H9 (cell line): Measurements from ENCODE around the gene CLPSL2. TPM values are rescaled to one million over a fixed set of nuclear protein-coding genes. Genes with fewer than 3 reads are reported as not detected.

Experiments
- DNase-seq: peaks from one replicate; pipeline ENCODE4 v3.0.0-alpha.2; 2017
- H2AFZ ChIP-seq: one replicate; pipeline ENCODE4 v1.6.1; 2013; ENCODE audit warnings: mild to moderate bottlenecking, low read length, control low read depth, moderate library complexity
- H2AK5ac ChIP-seq: 2 replicates; pipeline ENCODE4 v1.6.1; 2013; ENCODE audit warnings: low read length, control low read depth, mixed read lengths; ENCODE audit not compliant: insufficient read length
- H2BK120ac ChIP-seq: one replicate; pipeline ENCODE4 v1.6.1; 2013; ENCODE audit warnings: low read depth, mild to moderate bottlenecking, low read length, control low read depth, inconsistent platforms; ENCODE audit not compliant: poor library complexity, severe bottlenecking
- H2BK12ac ChIP-seq: 2 replicates; pipeline ENCODE4 v1.6.1; 2013; ENCODE audit warnings: low read length, control low read depth, mixed read lengths, low read depth; ENCODE audit not compliant: insufficient read length
- H2BK15ac ChIP-seq: 2 replicates; pipeline ENCODE4 v1.6.1; 2013; ENCODE audit warnings: low read depth, low read length, control low read depth
- H2BK20ac ChIP-seq: one replicate; pipeline ENCODE4 v1.6.1; 2013; ENCODE audit warnings: low read depth, mild to moderate bottlenecking, low read length, control low read depth, inconsistent platforms; ENCODE audit not compliant: poor library complexity, severe bottlenecking
- H2BK5ac ChIP-seq: 2 replicates; pipeline ENCODE4 v1.6.1; 2013; ENCODE audit warnings: low read length, control low read depth, mixed read lengths; ENCODE audit not compliant: insufficient read length
- H3K14ac ChIP-seq: 2 replicates; pipeline ENCODE4 v1.6.1; 2013; ENCODE audit warnings: low read length, control low read depth; ENCODE audit not compliant: insufficient read depth
- H3K18ac ChIP-seq: 2 replicates; pipeline ENCODE4 v1.6.1; 2013; ENCODE audit warnings: low read depth, mild to moderate bottlenecking, mixed read lengths, low read length, control low read depth; ENCODE audit not compliant: insufficient read length
- H3K23ac ChIP-seq: 2 replicates; pipeline ENCODE4 v1.6.1; 2013; ENCODE audit warnings: low read length, control low read depth, mixed read lengths, low read depth; ENCODE audit not compliant: insufficient read length
- H3K23me2 ChIP-seq: 2 replicates; pipeline ENCODE4 v1.6.1; 2013; ENCODE audit warnings: low read depth, mild to moderate bottlenecking, mixed read lengths, low read length, control low read depth; ENCODE audit not compliant: insufficient read length, poor library complexity, severe bottlenecking
- H3K27ac ChIP-seq: 2 replicates; pipeline ENCODE4 v1.5.1; 2013; ENCODE audit warnings: low read length, control low read depth, mixed read lengths, low read depth; ENCODE audit not compliant: insufficient read length
- H3K27me3 ChIP-seq: 2 replicates; pipeline ENCODE4 v1.6.1; 2013; ENCODE audit warnings: low read length, control low read depth, inconsistent platforms; ENCODE audit not compliant: insufficient read depth
- H3K4ac ChIP-seq: 2 replicates; pipeline ENCODE4 v1.6.1; 2013; ENCODE audit warnings: low read depth, mild to moderate bottlenecking, control low read depth, inconsistent platforms, low read length, moderate library complexity
- H3K4me1 ChIP-seq: 2 replicates; pipeline ENCODE4 v1.6.1; 2013; ENCODE audit warnings: low read length, control low read depth, inconsistent platforms; ENCODE audit not compliant: insufficient read depth
- H3K4me2 ChIP-seq: 2 replicates; pipeline ENCODE4 v1.6.1; 2013; ENCODE audit warnings: low read length, control low read depth, mixed read lengths; ENCODE audit not compliant: insufficient read length, insufficient read depth
- H3K56ac ChIP-seq: 2 replicates; pipeline ENCODE4 v1.6.1; 2013; ENCODE audit warnings: low read depth, mild to moderate bottlenecking, mixed read lengths, low read length, control low read depth; ENCODE audit not compliant: insufficient read length
- H3K79me1 ChIP-seq: 2 replicates; pipeline ENCODE4 v1.6.1; 2013; ENCODE audit warnings: low read depth, mild to moderate bottlenecking, moderate library complexity, low read length, control low read depth, inconsistent platforms; ENCODE audit not compliant: insufficient read depth, poor library complexity, severe bottlenecking
- H3K79me2 ChIP-seq: 2 replicates; pipeline ENCODE4 v1.6.1; 2013; ENCODE audit warnings: low read length, control low read depth, inconsistent platforms; ENCODE audit not compliant: insufficient read depth
- H3K9ac ChIP-seq: 2 replicates; pipeline ENCODE4 v1.6.1; 2013; ENCODE audit warnings: low read length, control low read depth, mixed read lengths; ENCODE audit not compliant: insufficient read length; ENCODE audit errors: extremely low read depth
- H3K9me3 ChIP-seq: one replicate; pipeline ENCODE4 v1.6.1; 2013; ENCODE audit warnings: low read depth, low read length, inconsistent platforms; ENCODE audit not compliant: control insufficient read depth
- H3T11ph ChIP-seq: one replicate; pipeline ENCODE4 v1.6.1; 2013; ENCODE audit warnings: mild to moderate bottlenecking, low read length, control low read depth, inconsistent platforms
- H4K20me1 ChIP-seq: one replicate; pipeline ENCODE4 v1.6.1; 2013; ENCODE audit not compliant: control insufficient read depth, insufficient read length, insufficient read depth
- H4K5ac ChIP-seq: 2 replicates; pipeline ENCODE4 v1.6.1; 2013; ENCODE audit warnings: low read depth, mild to moderate bottlenecking, mixed read lengths, low read length, control low read depth; ENCODE audit not compliant: insufficient read length
- H4K8ac ChIP-seq: replicated peaks from 2 replicates; pipeline ENCODE4 v1.6.1; 2013; ENCODE audit warnings: low read length, control low read depth, mixed read lengths, low read depth; ENCODE audit not compliant: insufficient read length
- H4K91ac ChIP-seq: 2 replicates; pipeline ENCODE4 v1.6.1; 2013; ENCODE audit warnings: low read depth, mild to moderate bottlenecking, moderate library complexity, mixed read lengths, low read length, control low read depth; ENCODE audit not compliant: insufficient read length
- H3K27ac Mint-ChIP-seq, 3 experiments: 2 replicates in 2 of 3; 3 replicates in 1 of 3; pipeline ENCODE4 v1.8.0; 2020 to 2021; ENCODE audit warnings: mixed read lengths in 3 of 3, mild to moderate bottlenecking in 1 of 3, moderate library complexity in 1 of 3
- H3K27me3 Mint-ChIP-seq: 2 replicates; pipeline ENCODE4 v1.8.0; 2021; ENCODE audit warnings: low read depth, mild to moderate bottlenecking, moderate library complexity, mixed read lengths
- H3K36me3 Mint-ChIP-seq, 3 experiments: 2 replicates in 2 of 3; 3 replicates in 1 of 3; pipeline ENCODE4 v1.8.0; 2020 to 2021; ENCODE audit warnings: low read depth in 3 of 3, mixed read lengths in 3 of 3; ENCODE audit not compliant: insufficient read depth in 1 of 3
- H3K4me1 Mint-ChIP-seq, 2 experiments: 2 replicates each; pipeline ENCODE4 v1.8.0; 2020; ENCODE audit warnings: mixed read lengths in 2 of 2
- H3K4me3 Mint-ChIP-seq, 2 experiments: 2 replicates in 1 of 2; 3 replicates in 1 of 2; pipeline ENCODE4 v1.8.0; 2020 to 2021; ENCODE audit warnings: mild to moderate bottlenecking in 2 of 2, mixed read lengths in 2 of 2, moderate library complexity in 1 of 2
- H3K9me3 Mint-ChIP-seq, 2 experiments: 2 replicates in 1 of 2; 3 replicates in 1 of 2; pipeline ENCODE4 v1.8.0; 2020; ENCODE audit warnings: mild to moderate bottlenecking in 2 of 2, mixed read lengths in 2 of 2, moderate library complexity in 1 of 2
- WGBS: extraction: QIAGEN DNeasy Blood & Tissue Kit; methylation state at CpG from one replicate; pipeline ENCODE4 v1.1.7; 2013; ENCODE audit warnings: missing lambda C conversion rate, low lambda C conversion rate, mixed read lengths; ENCODE audit not compliant: insufficient read length; ENCODE audit errors: extremely low coverage; 5-methylcytosine and 5-hydroxymethylcytosine counted together
- total RNA-seq: library from RNA; stranded (reverse); gene quantifications from 2 replicates; pipeline ENCODE4 v1.2.1, GENCODE V29; 2021
- TF ChIP-seq, protein P1 (sequence below): fragments of 200-600 bp; sonication (generic); conservative IDR thresholded peaks from 3 replicates; pipeline ENCODE4 v1.8.0; 2021; ENCODE audit warnings: antibody characterized with exemption, mild to moderate bottlenecking

The CLPSL2 gene
- total RNA-seq, 1 experiment from 2014 or later, result 4.4 TPM

DNA sequence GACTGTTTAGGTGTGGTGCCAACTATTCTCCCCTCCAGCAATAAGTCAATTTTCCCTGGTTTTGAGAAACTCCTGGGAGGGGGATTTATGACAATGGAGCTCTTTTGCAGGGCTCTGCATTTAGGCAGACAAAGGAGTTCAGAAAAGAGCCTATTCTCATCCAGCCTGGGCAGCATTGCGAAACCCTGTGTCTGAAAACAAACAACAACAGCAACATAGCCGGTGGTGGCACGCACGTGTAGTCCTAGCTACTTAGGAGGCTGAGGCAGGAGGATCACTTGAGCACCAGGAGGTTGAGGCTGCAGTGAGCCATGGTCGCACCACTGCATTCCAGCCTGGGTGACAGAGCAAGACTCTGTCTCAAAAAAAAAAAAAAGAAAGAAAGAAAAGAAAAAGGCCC is 14.3 kb downstream of the CLPSL2 start:
- H3K14ac ChIP-seq, result no peak overlapping the region
- H2BK15ac ChIP-seq, result no peak overlapping the region
- H2BK20ac ChIP-seq, result no peak overlapping the region
- Mint-ChIP-seq H3K4me1 (peaks cover 7 to 8% of the 10 kb centered on the region in 2 experiments), H3K27ac (no peak overlapping the region), H3K27me3 (peaks cover 8% of the 10 kb centered on the region), H3K4me3 (no peak overlapping the region), H3K9me3 (no peaks in the 10 kb centered on the region), H3K36me3 (no peaks in the 10 kb centered on the region)
- H2BK120ac ChIP-seq, result no peak overlapping the region
- no peak overlapping the region for H3K9ac ChIP-seq
- no peaks in the 10 kb centered on the region for H3K4me1 ChIP-seq
- no peak overlapping the region for H3K27ac ChIP-seq
- no peak overlapping the region for H2BK12ac ChIP-seq
- TF ChIP-seq, protein P1, sequence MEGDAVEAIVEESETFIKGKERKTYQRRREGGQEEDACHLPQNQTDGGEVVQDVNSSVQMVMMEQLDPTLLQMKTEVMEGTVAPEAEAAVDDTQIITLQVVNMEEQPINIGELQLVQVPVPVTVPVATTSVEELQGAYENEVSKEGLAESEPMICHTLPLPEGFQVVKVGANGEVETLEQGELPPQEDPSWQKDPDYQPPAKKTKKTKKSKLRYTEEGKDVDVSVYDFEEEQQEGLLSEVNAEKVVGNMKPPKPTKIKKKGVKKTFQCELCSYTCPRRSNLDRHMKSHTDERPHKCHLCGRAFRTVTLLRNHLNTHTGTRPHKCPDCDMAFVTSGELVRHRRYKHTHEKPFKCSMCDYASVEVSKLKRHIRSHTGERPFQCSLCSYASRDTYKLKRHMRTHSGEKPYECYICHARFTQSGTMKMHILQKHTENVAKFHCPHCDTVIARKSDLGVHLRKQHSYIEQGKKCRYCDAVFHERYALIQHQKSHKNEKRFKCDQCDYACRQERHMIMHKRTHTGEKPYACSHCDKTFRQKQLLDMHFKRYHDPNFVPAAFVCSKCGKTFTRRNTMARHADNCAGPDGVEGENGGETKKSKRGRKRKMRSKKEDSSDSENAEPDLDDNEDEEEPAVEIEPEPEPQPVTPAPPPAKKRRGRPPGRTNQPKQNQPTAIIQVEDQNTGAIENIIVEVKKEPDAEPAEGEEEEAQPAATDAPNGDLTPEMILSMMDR, result no peak
- H3K56ac ChIP-seq, result no peak overlapping the region
- no peak overlapping the region for H4K8ac ChIP-seq
- DNase-seq, result no peak
- no peak overlapping the region for H3K18ac ChIP-seq
- H3K23me2 ChIP-seq, result no peaks in the 10 kb centered on the region
- no peak overlapping the region for H3K4me2 ChIP-seq
- H3K79me1 ChIP-seq, result no peaks in the 10 kb centered on the region
- H2BK5ac ChIP-seq, result no peak overlapping the region
- H3K79me2 ChIP-seq, result no peaks in the 10 kb centered on the region
- H3K9me3 ChIP-seq, result no peaks in the 10 kb centered on the region
- no peak overlapping the region for H4K91ac ChIP-seq
- no peak overlapping the region for H3K23ac ChIP-seq
- H4K20me1 ChIP-seq, result no peaks in the 10 kb centered on the region
- H3K4ac ChIP-seq, result no peak overlapping the region
- no CpG with 5 or more reads among the region's 5 CpGs for WGBS
- no peak overlapping the region for H2AK5ac ChIP-seq
- H4K5ac ChIP-seq, result no peak overlapping the region
- H2AFZ ChIP-seq, result no peak overlapping the region
- H3K27me3 ChIP-seq, result no peaks in the 10 kb centered on the region
- H3T11ph ChIP-seq, result no peak overlapping the region
